CD14-positive monocyte (primary cell): ENCODE data around the gene WNT8B. TPM values are rescaled to one million over a fixed set of nuclear protein-coding genes. Genes with fewer than 3 reads are reported as not detected.

Experiments
- DNase-seq, 3 donors: peaks; one replicate each; pipeline ENCODE4 v3.0.0-alpha.2; 2011 to 2022
- H2AFZ ChIP-seq: 2 replicates; pipeline ENCODE4 v1.6.0; 2012; ENCODE audit warnings: mild to moderate bottlenecking, low read depth, low read length, inconsistent platforms; ENCODE audit not compliant: insufficient read depth, poor library complexity, severe bottlenecking
- H3K27ac ChIP-seq, 2 donors: 1 replicate in 1 of 2; 2 replicates in 1 of 2; pipeline ENCODE4 v1.5.1; 2012 to 2013; ENCODE audit warnings: low read length in 2 of 2, control low read depth in 1 of 2, inconsistent platforms in 1 of 2, low read depth in 1 of 2, mild to moderate bottlenecking in 1 of 2
- H3K27me3 ChIP-seq, 2 donors: one replicate each; pipeline versions ENCODE4 v1.6.0 to v1.6.1; 2011 to 2013; ENCODE audit warnings: low read length in 2 of 2; ENCODE audit not compliant: control insufficient read depth in 2 of 2, insufficient read depth in 2 of 2
- H3K36me3 ChIP-seq, 2 donors: replicated peaks in 1 of 2; 1 replicate in 1 of 2; 2 replicates in 1 of 2; pipeline versions ENCODE4 v1.5.1 to v1.6.1; 2012 to 2013; ENCODE audit warnings: low read length in 2 of 2, control low read depth in 1 of 2, inconsistent platforms in 1 of 2, mild to moderate bottlenecking in 1 of 2; ENCODE audit not compliant: insufficient read depth in 2 of 2, control insufficient read depth in 1 of 2
- H3K4me1 ChIP-seq, 2 donors: 1 replicate in 1 of 2; 2 replicates in 1 of 2; pipeline versions ENCODE4 v1.5.1 to v1.6.1; 2012 to 2013; ENCODE audit warnings: low read length in 2 of 2, control low read depth in 1 of 2, inconsistent platforms in 1 of 2, mild to moderate bottlenecking in 1 of 2, moderate library complexity in 1 of 2; ENCODE audit not compliant: insufficient read depth in 2 of 2, control insufficient read depth in 1 of 2
- H3K4me2 ChIP-seq: replicated peaks from 2 replicates; pipeline ENCODE3; 2012; ENCODE audit warnings: low read length, moderate library complexity, mild to moderate bottlenecking; ENCODE audit not compliant: poor library complexity, severe bottlenecking; ENCODE audit errors: extremely low read depth
- H3K4me3 ChIP-seq, 3 experiments: fragments of 200-600 bp in 1 of 3; sonication (generic) in 1 of 3; replicated peaks in 1 of 3; 1 replicate in 2 of 3; 2 replicates in 1 of 3; pipeline ENCODE4 v1.5.1; 2011 to 2013; ENCODE audit warnings: low read length in 3 of 3, mild to moderate bottlenecking in 3 of 3, control low read depth in 2 of 3, low read depth in 2 of 3, inconsistent platforms in 1 of 3, moderate library complexity in 1 of 3
- H3K79me2 ChIP-seq: 2 replicates; pipeline ENCODE4 v1.6.0; 2012; ENCODE audit warnings: mild to moderate bottlenecking, control low read depth, inconsistent platforms, low read length, moderate library complexity; ENCODE audit not compliant: insufficient read depth
- H3K9ac ChIP-seq: 2 replicates; pipeline ENCODE4 v1.6.0; 2017; ENCODE audit warnings: low read length, mild to moderate bottlenecking; ENCODE audit not compliant: insufficient read depth, poor library complexity, severe bottlenecking
- H3K9me3 ChIP-seq, 2 donors: replicated peaks in 1 of 2; 1 replicate in 1 of 2; 2 replicates in 1 of 2; pipeline versions ENCODE4 v1.5.1 to v1.6.1; 2012 to 2013; ENCODE audit warnings: low read length in 2 of 2, control low read depth in 1 of 2; ENCODE audit not compliant: control insufficient read depth in 1 of 2, insufficient read depth in 1 of 2
- H4K20me1 ChIP-seq: 2 replicates; pipeline ENCODE4 v1.6.0; 2012; ENCODE audit warnings: mild to moderate bottlenecking, low read length, control low read depth, moderate library complexity; ENCODE audit not compliant: insufficient read depth
- H3K27ac Mint-ChIP-seq, 7 donors: one replicate each; pipeline ENCODE4 v1.8.0; 2020; ENCODE audit warnings: mild to moderate bottlenecking in 7 of 7, mixed read lengths in 7 of 7, moderate library complexity in 6 of 7, inconsistent platforms in 2 of 7
- H3K27me3 Mint-ChIP-seq, 3 donors: one replicate each; pipeline ENCODE4 v1.8.0; 2021 to 2022; ENCODE audit warnings: low read depth in 3 of 3, mild to moderate bottlenecking in 3 of 3, mixed read lengths in 3 of 3, moderate library complexity in 3 of 3, inconsistent platforms in 1 of 3
- H3K36me3 Mint-ChIP-seq, 2 donors: one replicate each; pipeline ENCODE4 v1.8.0; 2020; ENCODE audit warnings: mixed read lengths in 2 of 2, inconsistent platforms in 1 of 2, mild to moderate bottlenecking in 1 of 2
- H3K4me1 Mint-ChIP-seq: one replicate; pipeline ENCODE4 v1.8.0; 2020; ENCODE audit warnings: mild to moderate bottlenecking, mixed read lengths
- H3K4me3 Mint-ChIP-seq, 2 donors: one replicate each; pipeline ENCODE4 v1.8.0; 2020; ENCODE audit warnings: mild to moderate bottlenecking in 2 of 2, mixed read lengths in 2 of 2, moderate library complexity in 1 of 2
- H3K9me3 Mint-ChIP-seq, 7 donors: one replicate each; pipeline ENCODE4 v1.8.0; 2020 to 2022; ENCODE audit warnings: mixed read lengths in 7 of 7, mild to moderate bottlenecking in 6 of 7, moderate library complexity in 6 of 7, inconsistent platforms in 2 of 7
- WGBS: methylation state at CpG from one replicate; pipeline ENCODE4 v1.1.5; 2013; ENCODE audit warnings: missing lambda C conversion rate; ENCODE audit not compliant: insufficient coverage; 5-methylcytosine and 5-hydroxymethylcytosine counted together
- intact Hi-C, 2 donors: fragments of 100-400 bp; cut with micrococcal nuclease; formaldehyde crosslinking; loops; one replicate each; pipeline versions ENCODE4 v1.15.0 to v1.15.1; 2023
- polyA plus RNA-seq, 3 donors: library from polyadenylated mRNA; depleted of rRNA in 1 of 3; unstranded in 2 of 3; stranded (reverse) in 1 of 3; fragments of 300-500 nt in 2 of 3; fragments of >200 nt in 1 of 3; fragmentation: Illumina TruSeq in 2 of 3; gene quantifications; 1 replicate in 2 of 3; 2 replicates in 1 of 3; pipeline ENCODE4 v1.2.3, GENCODE V29; 2012 to 2021
- TF ChIP-seq, protein P1 (sequence below): fragments of 200-600 bp; IDR thresholded peaks from one replicate; pipeline ENCODE4 v1.8.0; 2022; ENCODE audit warnings: antibody characterized with exemption, mild to moderate bottlenecking

The WNT8B gene
- polyA plus RNA-seq, 3 donors: not detected

- peaks cover 39 to 42% of the 10 kb centered on the region in 2 donors for H3K36me3 ChIP-seq
- no peaks in the 10 kb centered on the region for H3K9me3 ChIP-seq
- TF ChIP-seq, protein P1, sequence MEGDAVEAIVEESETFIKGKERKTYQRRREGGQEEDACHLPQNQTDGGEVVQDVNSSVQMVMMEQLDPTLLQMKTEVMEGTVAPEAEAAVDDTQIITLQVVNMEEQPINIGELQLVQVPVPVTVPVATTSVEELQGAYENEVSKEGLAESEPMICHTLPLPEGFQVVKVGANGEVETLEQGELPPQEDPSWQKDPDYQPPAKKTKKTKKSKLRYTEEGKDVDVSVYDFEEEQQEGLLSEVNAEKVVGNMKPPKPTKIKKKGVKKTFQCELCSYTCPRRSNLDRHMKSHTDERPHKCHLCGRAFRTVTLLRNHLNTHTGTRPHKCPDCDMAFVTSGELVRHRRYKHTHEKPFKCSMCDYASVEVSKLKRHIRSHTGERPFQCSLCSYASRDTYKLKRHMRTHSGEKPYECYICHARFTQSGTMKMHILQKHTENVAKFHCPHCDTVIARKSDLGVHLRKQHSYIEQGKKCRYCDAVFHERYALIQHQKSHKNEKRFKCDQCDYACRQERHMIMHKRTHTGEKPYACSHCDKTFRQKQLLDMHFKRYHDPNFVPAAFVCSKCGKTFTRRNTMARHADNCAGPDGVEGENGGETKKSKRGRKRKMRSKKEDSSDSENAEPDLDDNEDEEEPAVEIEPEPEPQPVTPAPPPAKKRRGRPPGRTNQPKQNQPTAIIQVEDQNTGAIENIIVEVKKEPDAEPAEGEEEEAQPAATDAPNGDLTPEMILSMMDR: no peak
- peak overlapping the region in 6 of 7 donors; percentile 12 to 99 (median 94) for H3K27ac Mint-ChIP-seq
- peak overlapping the region; percentile 87 to 99 (median 94) for H3K4me3 ChIP-seq
- DNase-seq: peak in 1 of 3 donors; percentile 30
- H3K4me1 Mint-ChIP-seq: peaks cover 18% of the 10 kb centered on the region
- H3K36me3 Mint-ChIP-seq: peaks cover 38 to 40% of the 10 kb centered on the region in 2 donors
- 100% methylated on average over 2 of the region's 7 CpGs for WGBS
- peaks cover 0 to 5% (median 0%) of the 10 kb centered on the region in 7 donors for H3K9me3 Mint-ChIP-seq
- H3K4me2 ChIP-seq: peak overlapping the region; percentile 96
- peak overlapping the region; percentile 100 for H3K4me3 Mint-ChIP-seq
- peak overlapping the region in 1 of 2 donors; percentile 82 for H3K27ac ChIP-seq
- H3K4me1 ChIP-seq: peaks cover 15 to 20% of the 10 kb centered on the region in 2 donors
- H2AFZ ChIP-seq: peak overlapping the region; percentile 94
- intact Hi-C loops: no loop called here
- H3K27me3 ChIP-seq: no peaks in the 10 kb centered on the region
- no peaks in the 10 kb centered on the region for H4K20me1 ChIP-seq
- H3K79me2 ChIP-seq: peaks cover 25% of the 10 kb centered on the region
- H3K27me3 Mint-ChIP-seq: peaks cover 0 to 4% (median 1%) of the 10 kb centered on the region in 3 donors
- H3K9ac ChIP-seq: peak overlapping the region; percentile 80
Observed at GRCh38 chr10:100528123-100528886, 65.5 kb downstream of the WNT8B start.

GRCh38 chr10:100528921-100529474 lies 66.2 kb downstream of the WNT8B start:
- H3K4me1 Mint-ChIP-seq: peaks cover 18% of the 10 kb centered on the region
- H3K4me3 Mint-ChIP-seq: peak overlapping the region; percentile 100
- peak overlapping the region; percentile 96 for H3K4me2 ChIP-seq
- WGBS: under 1% methylated on average over 15 of the region's 18 CpGs
- TF ChIP-seq, protein P1: no peak
- peak overlapping the region; percentile 31 to 82 for H3K27ac ChIP-seq
- H3K27me3 ChIP-seq: no peaks in the 10 kb centered on the region
- H3K79me2 ChIP-seq: peaks cover 25% of the 10 kb centered on the region
- H3K36me3 Mint-ChIP-seq: peaks cover 32 to 33% of the 10 kb centered on the region in 2 donors
- H3K27me3 Mint-ChIP-seq: peaks cover 0 to 4% (median 0%) of the 10 kb centered on the region in 3 donors
- no peaks in the 10 kb centered on the region for H4K20me1 ChIP-seq
- H3K9ac ChIP-seq: peak overlapping the region; percentile 80
- peaks cover 15 to 20% of the 10 kb centered on the region in 2 donors for H3K4me1 ChIP-seq
- H3K36me3 ChIP-seq: peaks cover 32 to 35% of the 10 kb centered on the region in 2 donors
- H3K9me3 ChIP-seq: no peaks in the 10 kb centered on the region
- H3K9me3 Mint-ChIP-seq: peaks cover 0 to 5% (median 0%) of the 10 kb centered on the region in 7 donors
- DNase-seq: peak in 2 of 3 donors; percentile 5 to 12
- peak overlapping the region; percentile 87 to 99 (median 94) for H3K4me3 ChIP-seq
- H2AFZ ChIP-seq: peak overlapping the region; percentile 94
- intact Hi-C loops: no loop called here
- peak overlapping the region; percentile 82 to 99 (median 94) for H3K27ac Mint-ChIP-seq
